Measurements from ENCODE around the gene ING4. TPM values are rescaled to one million over a fixed set of nuclear protein-coding genes. Genes with fewer than 3 reads are reported as not detected.

Gene ING4
- total RNA-seq: 48.6 TPM

GRCh38 chr12:6662906-6663742, at the start of gene ING4:
TSS of gene ING4 (minus strand) at chr12:6663119. CDS start at chr12:6663101, 18 bp downstream.

GRCh38 chr12:6700646-6701051, 37.7 kb upstream of the ING4 start, which contains the start of gene PIANP:
TSS of gene PIANP (minus strand) at chr12:6700815. CDS start at chr12:6698061, 2,754 bp downstream.

GRCh38 chr12:6688999-6689882, 26.3 kb upstream of the ING4 start, which contains the start of gene ZNF384:
TSS of gene ZNF384 (minus strand) at chr12:6689375. CDS start at chr12:6679520, 9,855 bp downstream.

GRCh38 chr12:6647083-6647604, 15.8 kb downstream of the ING4 start, which contains the start of gene ACRBP:
TSS of gene ACRBP (minus strand) at chr12:6647432. CDS start at chr12:6647366, 66 bp downstream.

GRCh38 chr12:6635856-6636531, 26.9 kb downstream of the ING4 start, which contains the start of gene LPAR5:
TSS of gene LPAR5 (minus strand) at chr12:6635959. CDS start at chr12:6621248, 14,711 bp downstream.

Small RNA genes within 50 kb of the gene (small RNA-seq; reads per million reads assigned to genes)
- gene RNU6-781P (ENCODE audit: low replicate concordance): not detected

Other genes starting within 250 kb of the ING4 start
- gene CD27, start 218.2 kb downstream of the ING4 start, total RNA-seq: 0.12 TPM
- gene TAPBPL, start 211.1 kb downstream of the ING4 start, total RNA-seq: 19.5 TPM
- gene VAMP1, start 192.4 kb downstream of the ING4 start, total RNA-seq: 14.0 TPM
- gene MRPL51, start 169.9 kb downstream of the ING4 start, total RNA-seq: 37.1 TPM
- 47.8 TPM for gene NCAPD2, start 169.0 kb downstream of the ING4 start, total RNA-seq
- 2,417 TPM for gene GAPDH, start 128.6 kb downstream of the ING4 start, total RNA-seq
- gene IFFO1, start 107.1 kb downstream of the ING4 start, total RNA-seq: 15.3 TPM
- gene NOP2, start 94.8 kb downstream of the ING4 start, total RNA-seq: 14.4 TPM
- 230 TPM for gene CHD4, start 55.7 kb downstream of the ING4 start, total RNA-seq
- gene LPAR5, start 27.2 kb downstream of the ING4 start, total RNA-seq: 2.2 TPM
- gene ACRBP, start 15.7 kb downstream of the ING4 start, total RNA-seq: 2.3 TPM
- 31.5 TPM for gene ZNF384, start 26.3 kb upstream of the ING4 start, total RNA-seq
- 2.0 TPM for gene PIANP, start 37.7 kb upstream of the ING4 start, total RNA-seq
- 47.0 TPM for gene COPS7A, start 60.9 kb upstream of the ING4 start, total RNA-seq
- gene MLF2, start 90.0 kb upstream of the ING4 start, total RNA-seq: 86.4 TPM
- 61.1 TPM for gene PTMS, start 103.2 kb upstream of the ING4 start, total RNA-seq
- gene LAG3, start 109.4 kb upstream of the ING4 start, total RNA-seq: 0.47 TPM
- 18.3 TPM for gene CD4, start 126.4 kb upstream of the ING4 start, total RNA-seq
- 13.5 TPM for gene GPR162, start 158.7 kb upstream of the ING4 start, total RNA-seq
- gene P3H3, start 165.3 kb upstream of the ING4 start, total RNA-seq: 29.5 TPM
- 3.7 TPM for gene GNB3, start 177.8 kb upstream of the ING4 start, total RNA-seq
- 18.0 TPM for gene CDCA3, start 188.2 kb upstream of the ING4 start, total RNA-seq
- 49.5 TPM for gene USP5, start 189.0 kb upstream of the ING4 start, total RNA-seq
- 430 TPM for gene TPI1, start 204.4 kb upstream of the ING4 start, total RNA-seq
- gene SPSB2, start 210.2 kb upstream of the ING4 start, total RNA-seq: 11.3 TPM
- 7.8 TPM for gene LRRC23, start 241.7 kb upstream of the ING4 start, total RNA-seq

Data from metanephros (tissue), 2 donors.